DOHH2 (cell line): ENCODE data around the gene FKBP8.

ENCODE experiments used
- CTCF ChIP-seq: fragments of 200-600 bp; sonication (generic); IDR thresholded peaks from one replicate; pipeline ENCODE4 v1.5.1; 2014; ENCODE audit warnings: antibody characterized with exemption, mild to moderate bottlenecking, low read depth, low read length; ENCODE audit not compliant: poor library complexity, severe bottlenecking
- EZH2phosphoT487 ChIP-seq: fragments of 200-600 bp; sonication (generic); IDR thresholded peaks from 2 replicates; pipeline ENCODE4 v1.6.1; 2017; ENCODE audit warnings: borderline replicate concordance, mild to moderate bottlenecking, antibody characterized with exemption, low read length, moderate library complexity, mixed read lengths

- TF ChIP-seq CTCF (no peak), EZH2phosphoT487 (no peak)
These were observed 37.1 kb downstream of the FKBP8 start for GRCh38 chr19:18506101-18506930.
